Astrocyte (in vitro differentiated cells and primary cell): ENCODE data around the gene TENT5A.
"Not testable (repeated sequence)": the region's sequence is repeated elsewhere in the genome, so short reads cannot be mapped to it uniquely, and the experiment has no call there.

Experiments used
- CTCF ChIP-seq: IDR thresholded peaks from 2 replicates; pipeline ENCODE4 v1.5.1; 2011; ENCODE audit warnings: low read depth, mild to moderate bottlenecking, inconsistent platforms, low read length, moderate library complexity; ENCODE audit not compliant: insufficient read depth
- EZH2 ChIP-seq: IDR thresholded peaks from 2 replicates; pipeline ENCODE4 v1.6.1; 2012; ENCODE audit warnings: mild to moderate bottlenecking, low read length, inconsistent platforms; ENCODE audit not compliant: insufficient read depth

- TF ChIP-seq CTCF, EZH2: not testable (repeated sequence)
Measured at GRCh38 chr6:81740591-81740990, 11.9 kb downstream of the TENT5A start.
